ENCODE data around the gene SHANK3.
"Not testable (repeated sequence)": the region's sequence is repeated elsewhere in the genome, so short reads cannot be mapped to it uniquely, and the experiment has no call there.

Gene SHANK3

GRCh38 chr22:50654664-50655063, 18.0 kb upstream of the SHANK3 start:
- not testable (repeated sequence) for FAIRE-seq

GRCh38 chr22:50656122-50657070, 16.2 kb upstream of the SHANK3 start:
- FAIRE-seq = no peak

- no peak for FAIRE-seq
Measured at GRCh38 chr22:50657925-50658324, 14.7 kb upstream of the SHANK3 start.

- not testable (repeated sequence) for FAIRE-seq
Measured at GRCh38 chr22:50659711-50660110, 12.9 kb upstream of the SHANK3 start.

GRCh38 chr22:50660306-50660705, 12.3 kb upstream of the SHANK3 start:
- FAIRE-seq = no peak

GRCh38 chr22:50665212-50665611, 7.4 kb upstream of the SHANK3 start:
- FAIRE-seq = no peak

GRCh38 chr22:50665738-50666137, 6.9 kb upstream of the SHANK3 start:
- FAIRE-seq = no peak

GRCh38 chr22:50670513-50670912, 2.1 kb upstream of the SHANK3 start:
- no peak for FAIRE-seq

GRCh38 chr22:50670914-50671538, 1.6 kb upstream of the SHANK3 start:
- FAIRE-seq = no peak

GRCh38 chr22:50671641-50672040, 982 bp upstream of the SHANK3 start:
- no peak for FAIRE-seq

- no peak for FAIRE-seq
Measured at GRCh38 chr22:50672041-50672440, 582 bp upstream of the SHANK3 start.

- no peak for FAIRE-seq
Measured at GRCh38 chr22:50673231-50674129, 857 bp downstream of the SHANK3 start.

- no peak for FAIRE-seq
Measured at GRCh38 chr22:50674130-50674500, 1.5 kb downstream of the SHANK3 start.

GRCh38 chr22:50674606-50675552, 2.3 kb downstream of the SHANK3 start:
- no peak for FAIRE-seq

GRCh38 chr22:50675553-50676179, 3.0 kb downstream of the SHANK3 start:
- no peak for FAIRE-seq

- FAIRE-seq = no peak
Measured at GRCh38 chr22:50676180-50676636, 3.6 kb downstream of the SHANK3 start.

- FAIRE-seq = no peak
Measured at GRCh38 chr22:50676661-50677492, 4.3 kb downstream of the SHANK3 start.

- FAIRE-seq = no peak
Measured at GRCh38 chr22:50677493-50678217, 5.0 kb downstream of the SHANK3 start.

GRCh38 chr22:50678218-50678650, 5.6 kb downstream of the SHANK3 start:
- FAIRE-seq = no peak
